HG03521 (cell line): ENCODE results near the gene NPY2R.

Experiments used
- ATAC-seq: cut with Tn5 transposase; IDR thresholded peaks from one replicate; pipeline ENCODE4 v1.9.1; 2021; ENCODE audit warnings: mild to moderate bottlenecking, moderate library complexity; ENCODE audit not compliant: unreplicated experiment

The NPY2R gene

GRCh38 chr4:155248002-155248896 is 39.8 kb downstream of the NPY2R start:
- ATAC-seq = no peak

- no peak for ATAC-seq
These were observed 40.7 kb downstream of the NPY2R start for GRCh38 chr4:155249016-155249566.

- no peak for ATAC-seq
These were observed 43.9 kb downstream of the NPY2R start for GRCh38 chr4:155252327-155252726.

- no peak for ATAC-seq
These were observed 55.0 kb downstream of the NPY2R start for GRCh38 chr4:155263480-155263879.

- no peak for ATAC-seq
These were observed 56.7 kb downstream of the NPY2R start for GRCh38 chr4:155265113-155265512.
